H9 (cell line): Measurements from ENCODE around the gene CHMP6. TPM values are rescaled to one million over a fixed set of nuclear protein-coding genes. Genes with fewer than 3 reads are reported as not detected.

ENCODE experiments used
- DNase-seq: peaks from one replicate; pipeline ENCODE4 v3.0.0-alpha.2; 2017
- H2AFZ ChIP-seq: one replicate; pipeline ENCODE4 v1.6.1; 2013; ENCODE audit warnings: mild to moderate bottlenecking, low read length, control low read depth, moderate library complexity
- H2AK5ac ChIP-seq: 2 replicates; pipeline ENCODE4 v1.6.1; 2013; ENCODE audit warnings: low read length, control low read depth, mixed read lengths; ENCODE audit not compliant: insufficient read length
- H2BK120ac ChIP-seq: one replicate; pipeline ENCODE4 v1.6.1; 2013; ENCODE audit warnings: low read depth, mild to moderate bottlenecking, low read length, control low read depth, inconsistent platforms; ENCODE audit not compliant: poor library complexity, severe bottlenecking
- H2BK12ac ChIP-seq: 2 replicates; pipeline ENCODE4 v1.6.1; 2013; ENCODE audit warnings: low read length, control low read depth, mixed read lengths, low read depth; ENCODE audit not compliant: insufficient read length
- H2BK15ac ChIP-seq: 2 replicates; pipeline ENCODE4 v1.6.1; 2013; ENCODE audit warnings: low read depth, low read length, control low read depth
- H2BK20ac ChIP-seq: one replicate; pipeline ENCODE4 v1.6.1; 2013; ENCODE audit warnings: low read depth, mild to moderate bottlenecking, low read length, control low read depth, inconsistent platforms; ENCODE audit not compliant: poor library complexity, severe bottlenecking
- H2BK5ac ChIP-seq: 2 replicates; pipeline ENCODE4 v1.6.1; 2013; ENCODE audit warnings: low read length, control low read depth, mixed read lengths; ENCODE audit not compliant: insufficient read length
- H3K14ac ChIP-seq: 2 replicates; pipeline ENCODE4 v1.6.1; 2013; ENCODE audit warnings: low read length, control low read depth; ENCODE audit not compliant: insufficient read depth
- H3K18ac ChIP-seq: 2 replicates; pipeline ENCODE4 v1.6.1; 2013; ENCODE audit warnings: low read depth, mild to moderate bottlenecking, mixed read lengths, low read length, control low read depth; ENCODE audit not compliant: insufficient read length
- H3K23ac ChIP-seq: 2 replicates; pipeline ENCODE4 v1.6.1; 2013; ENCODE audit warnings: low read length, control low read depth, mixed read lengths, low read depth; ENCODE audit not compliant: insufficient read length
- H3K23me2 ChIP-seq: 2 replicates; pipeline ENCODE4 v1.6.1; 2013; ENCODE audit warnings: low read depth, mild to moderate bottlenecking, mixed read lengths, low read length, control low read depth; ENCODE audit not compliant: insufficient read length, poor library complexity, severe bottlenecking
- H3K27ac ChIP-seq: 2 replicates; pipeline ENCODE4 v1.5.1; 2013; ENCODE audit warnings: low read length, control low read depth, mixed read lengths, low read depth; ENCODE audit not compliant: insufficient read length
- H3K27me3 ChIP-seq: 2 replicates; pipeline ENCODE4 v1.6.1; 2013; ENCODE audit warnings: low read length, control low read depth, inconsistent platforms; ENCODE audit not compliant: insufficient read depth
- H3K4ac ChIP-seq: 2 replicates; pipeline ENCODE4 v1.6.1; 2013; ENCODE audit warnings: low read depth, mild to moderate bottlenecking, control low read depth, inconsistent platforms, low read length, moderate library complexity
- H3K4me1 ChIP-seq: 2 replicates; pipeline ENCODE4 v1.6.1; 2013; ENCODE audit warnings: low read length, control low read depth, inconsistent platforms; ENCODE audit not compliant: insufficient read depth
- H3K4me2 ChIP-seq: 2 replicates; pipeline ENCODE4 v1.6.1; 2013; ENCODE audit warnings: low read length, control low read depth, mixed read lengths; ENCODE audit not compliant: insufficient read length, insufficient read depth
- H3K56ac ChIP-seq: 2 replicates; pipeline ENCODE4 v1.6.1; 2013; ENCODE audit warnings: low read depth, mild to moderate bottlenecking, mixed read lengths, low read length, control low read depth; ENCODE audit not compliant: insufficient read length
- H3K79me1 ChIP-seq: 2 replicates; pipeline ENCODE4 v1.6.1; 2013; ENCODE audit warnings: low read depth, mild to moderate bottlenecking, moderate library complexity, low read length, control low read depth, inconsistent platforms; ENCODE audit not compliant: insufficient read depth, poor library complexity, severe bottlenecking
- H3K79me2 ChIP-seq: 2 replicates; pipeline ENCODE4 v1.6.1; 2013; ENCODE audit warnings: low read length, control low read depth, inconsistent platforms; ENCODE audit not compliant: insufficient read depth
- H3K9ac ChIP-seq: 2 replicates; pipeline ENCODE4 v1.6.1; 2013; ENCODE audit warnings: low read length, control low read depth, mixed read lengths; ENCODE audit not compliant: insufficient read length; ENCODE audit errors: extremely low read depth
- H3K9me3 ChIP-seq: one replicate; pipeline ENCODE4 v1.6.1; 2013; ENCODE audit warnings: low read depth, low read length, inconsistent platforms; ENCODE audit not compliant: control insufficient read depth
- H3T11ph ChIP-seq: one replicate; pipeline ENCODE4 v1.6.1; 2013; ENCODE audit warnings: mild to moderate bottlenecking, low read length, control low read depth, inconsistent platforms
- H4K20me1 ChIP-seq: one replicate; pipeline ENCODE4 v1.6.1; 2013; ENCODE audit not compliant: control insufficient read depth, insufficient read length, insufficient read depth
- H4K5ac ChIP-seq: 2 replicates; pipeline ENCODE4 v1.6.1; 2013; ENCODE audit warnings: low read depth, mild to moderate bottlenecking, mixed read lengths, low read length, control low read depth; ENCODE audit not compliant: insufficient read length
- H4K8ac ChIP-seq: replicated peaks from 2 replicates; pipeline ENCODE4 v1.6.1; 2013; ENCODE audit warnings: low read length, control low read depth, mixed read lengths, low read depth; ENCODE audit not compliant: insufficient read length
- H4K91ac ChIP-seq: 2 replicates; pipeline ENCODE4 v1.6.1; 2013; ENCODE audit warnings: low read depth, mild to moderate bottlenecking, moderate library complexity, mixed read lengths, low read length, control low read depth; ENCODE audit not compliant: insufficient read length
- H3K27ac Mint-ChIP-seq, 3 experiments: 2 replicates in 2 of 3; 3 replicates in 1 of 3; pipeline ENCODE4 v1.8.0; 2020 to 2021; ENCODE audit warnings: mixed read lengths in 3 of 3, mild to moderate bottlenecking in 1 of 3, moderate library complexity in 1 of 3
- H3K27me3 Mint-ChIP-seq: 2 replicates; pipeline ENCODE4 v1.8.0; 2021; ENCODE audit warnings: low read depth, mild to moderate bottlenecking, moderate library complexity, mixed read lengths
- H3K36me3 Mint-ChIP-seq, 3 experiments: 2 replicates in 2 of 3; 3 replicates in 1 of 3; pipeline ENCODE4 v1.8.0; 2020 to 2021; ENCODE audit warnings: low read depth in 3 of 3, mixed read lengths in 3 of 3; ENCODE audit not compliant: insufficient read depth in 1 of 3
- H3K4me1 Mint-ChIP-seq, 2 experiments: 2 replicates each; pipeline ENCODE4 v1.8.0; 2020; ENCODE audit warnings: mixed read lengths in 2 of 2
- H3K4me3 Mint-ChIP-seq, 2 experiments: 2 replicates in 1 of 2; 3 replicates in 1 of 2; pipeline ENCODE4 v1.8.0; 2020 to 2021; ENCODE audit warnings: mild to moderate bottlenecking in 2 of 2, mixed read lengths in 2 of 2, moderate library complexity in 1 of 2
- H3K9me3 Mint-ChIP-seq, 2 experiments: 2 replicates in 1 of 2; 3 replicates in 1 of 2; pipeline ENCODE4 v1.8.0; 2020; ENCODE audit warnings: mild to moderate bottlenecking in 2 of 2, mixed read lengths in 2 of 2, moderate library complexity in 1 of 2
- CTCF ChIP-seq: fragments of 200-600 bp; sonication (generic); conservative IDR thresholded peaks from 3 replicates; pipeline ENCODE4 v1.8.0; 2021; ENCODE audit warnings: antibody characterized with exemption, mild to moderate bottlenecking
- WGBS: extraction: QIAGEN DNeasy Blood & Tissue Kit; methylation state at CpG from one replicate; pipeline ENCODE4 v1.1.7; 2013; ENCODE audit warnings: missing lambda C conversion rate, low lambda C conversion rate, mixed read lengths; ENCODE audit not compliant: insufficient read length; ENCODE audit errors: extremely low coverage; 5-methylcytosine and 5-hydroxymethylcytosine counted together
- total RNA-seq: library from RNA; stranded (reverse); gene quantifications from 2 replicates; pipeline ENCODE4 v1.2.1, GENCODE V29; 2021

The CHMP6 gene
- total RNA-seq, 1 experiment from 2014 or later = 23.4 TPM

GRCh38 chr17:81030741-81031565, 39.3 kb downstream of the CHMP6 start:
- H4K5ac ChIP-seq = peak overlapping the region; percentile 27
- H3K4me1 Mint-ChIP-seq = peaks cover 21 to 25% of the 10 kb centered on the region in 2 experiments
- H4K91ac ChIP-seq = no peak overlapping the region
- no peak for TF ChIP-seq CTCF
- H3K79me1 ChIP-seq = no peaks in the 10 kb centered on the region
- H2AK5ac ChIP-seq = no peak overlapping the region
- no peak overlapping the region for H2AFZ ChIP-seq
- no peaks in the 10 kb centered on the region for H3K79me2 ChIP-seq
- H3K23ac ChIP-seq = no peak overlapping the region
- no peak overlapping the region for H3K27ac Mint-ChIP-seq
- H3K9me3 ChIP-seq = no peaks in the 10 kb centered on the region
- H3K4me1 ChIP-seq = peaks cover 4% of the 10 kb centered on the region; the same call in 1 of the 2 replicates
- no CpG with 5 or more reads among the region's 32 CpGs for WGBS
- peaks cover 0 to 12% (median 2%) of the 10 kb centered on the region in 3 experiments; a peak in 4 of 7 replicates for H3K36me3 Mint-ChIP-seq
- no peak overlapping the region for H2BK20ac ChIP-seq
- H3K56ac ChIP-seq = no peak overlapping the region
- H2BK120ac ChIP-seq = no peak overlapping the region
- DNase-seq = no peak
- no peak overlapping the region for H3K27ac ChIP-seq
- H2BK5ac ChIP-seq = no peak overlapping the region
- H2BK12ac ChIP-seq = no peak overlapping the region
- H2BK15ac ChIP-seq = no peak overlapping the region; the same call in 1 of the 2 replicates
- no peak overlapping the region for H3K4me2 ChIP-seq
- H3K4me3 Mint-ChIP-seq = no peak overlapping the region
- no peak overlapping the region for H3K9ac ChIP-seq
- peaks cover 0 to 3% of the 10 kb centered on the region in 2 experiments; a peak in 2 of 5 replicates for H3K9me3 Mint-ChIP-seq
- H3K14ac ChIP-seq = no peak overlapping the region
- H3K27me3 Mint-ChIP-seq = peaks cover 22% of the 10 kb centered on the region
- no peak overlapping the region for H4K8ac ChIP-seq
- peaks cover 9% of the 10 kb centered on the region for H3K23me2 ChIP-seq
- H3K4ac ChIP-seq = no peak overlapping the region
- no peak overlapping the region for H3K18ac ChIP-seq
- H4K20me1 ChIP-seq = no peaks in the 10 kb centered on the region
- H3K27me3 ChIP-seq = peaks cover 2% of the 10 kb centered on the region; the same call in 1 of the 2 replicates
- no peak overlapping the region for H3T11ph ChIP-seq
